ENCODE measurements around the gene AQP12B. TPM values are rescaled to one million over a fixed set of nuclear protein-coding genes. Genes with fewer than 3 reads are reported as not detected.

The AQP12B gene
- polyA plus RNA-seq, 1 of the 3 experiments (the other 2 are of a cell fraction): not detected

- Histone ChIP-seq H3K27ac (ENCODE audit: low read depth in 2 of 2, low read length in 1 of 2) (no peak overlapping the region), H3K27me3 (ENCODE audit: insufficient read depth) (no peaks in the 10 kb centered on the region), H4K20me1 (ENCODE audit: insufficient read depth) (no peaks in the 10 kb centered on the region), H3K9me2 (no peaks in the 10 kb centered on the region), H3K4me3 (ENCODE audit: low read depth in 2 of 2, low read length in 1 of 2) (no peak overlapping the region), H3K36me3 (replicated peaks in 1 of 2; ENCODE audit: control insufficient read depth in 1 of 2, insufficient read depth in 2 of 2, low read length in 1 of 2) (no peaks in the 10 kb centered on the region), H2AFZ (ENCODE audit: low read depth) (no peak overlapping the region), H3K4me1 (ENCODE audit: control insufficient read depth in 1 of 2, insufficient read depth in 2 of 2, low read depth in 1 of 2, low read length in 1 of 2) (peaks cover 0 to 19% of the 10 kb centered on the region in 2 experiments; a peak in 1 of 4 replicates), H3K9ac (no peak overlapping the region), H3K4me2 (no peak overlapping the region), H3K79me2 (ENCODE audit: insufficient read depth) (no peaks in the 10 kb centered on the region), H3K9me3 (no peaks in the 10 kb centered on the region), H3F3A (replicated peaks; ENCODE audit: insufficient read depth) (no peaks in the 10 kb centered on the region)
- WGBS (ENCODE audit: low lambda C conversion rate): 69% methylated on average over 23 of the region's 23 CpGs
- TF ChIP-seq POLR2AphosphoS5 (IDR thresholded peaks at IDR 0.05; ENCODE audit: low read depth, low read length): no peak
- TF ChIP-seq MAX (IDR thresholded peaks at IDR 0.05; ENCODE audit: low read depth): no peak
- no peak for TF ChIP-seq TEAD4 (IDR thresholded peaks at IDR 0.05; ENCODE audit: borderline replicate concordance, insufficient read depth)
- TF ChIP-seq CTCF (IDR thresholded peaks at IDR 0.05): no peak
- no peak for TF ChIP-seq FOXM1 (IDR thresholded peaks at IDR 0.05; ENCODE audit: low read depth)
- no peak for TF ChIP-seq YY1 (IDR thresholded peaks at IDR 0.05; ENCODE audit: low read depth)
- no peak for TF ChIP-seq RAD21 (IDR thresholded peaks at IDR 0.05; ENCODE audit: low read length)
- no peak for TF ChIP-seq RFX5 (IDR thresholded peaks at IDR 0.05; ENCODE audit: low read length)
- TF ChIP-seq RXRA (IDR thresholded peaks at IDR 0.05; ENCODE audit: borderline replicate concordance, low read depth): no peak
- no peak for TF ChIP-seq MEF2A (IDR thresholded peaks at IDR 0.05; ENCODE audit: borderline replicate concordance, low read depth)
- no peak for TF ChIP-seq RCOR1 (IDR thresholded peaks at IDR 0.05; ENCODE audit: low read length)
- TF ChIP-seq ZBTB33 (IDR thresholded peaks at IDR 0.05; ENCODE audit: borderline replicate concordance, low read depth): no peak
- TF ChIP-seq JUND (IDR thresholded peaks at IDR 0.05): no peak
- TF ChIP-seq SIN3A (IDR thresholded peaks at IDR 0.05; ENCODE audit: borderline replicate concordance, low read depth, low read length): no peak
- TF ChIP-seq ELF1 (IDR thresholded peaks at IDR 0.05): no peak
- no peak for TF ChIP-seq TAF1 (IDR thresholded peaks at IDR 0.05; ENCODE audit: borderline replicate concordance, low read depth, low read length)
- no peak for TF ChIP-seq REST (IDR thresholded peaks at IDR 0.05; ENCODE audit: low read depth, low read length)
- no peak for TF ChIP-seq MXI1 (IDR thresholded peaks at IDR 0.05; ENCODE audit: low read depth, low read length)
- TF ChIP-seq FOSL2 (IDR thresholded peaks at IDR 0.05; ENCODE audit: borderline replicate concordance, low read depth): no peak
- ChIA-PET POLR2A (no interaction called here), CTCF (interaction anchor here (1.8 to 3.3 kb wide), 3 partner anchors 9 to 35 kb away, joined by 5 to 9 read pairs (median 7); no protein-coding TSS in a partner anchor)
- DNase-seq: no peak
Measured at GRCh38 chr2:240716130-240716798, 33.6 kb upstream of the AQP12B start.

All from SK-N-SH (cell line).